ENCODE results near the gene PIK3AP1. TPM values are rescaled to one million over a fixed set of nuclear protein-coding genes. Genes with fewer than 3 reads are reported as not detected.
A peak's percentile ranks its signal among the peaks of the same experiment; 100 is the strongest.
"Not testable (repeated sequence)": the region's sequence is repeated elsewhere in the genome, so short reads cannot be mapped to it uniquely, and the experiment has no call there.

Gene PIK3AP1
- polyA plus RNA-seq, 1 experiment, result 0.04 TPM

DNA sequence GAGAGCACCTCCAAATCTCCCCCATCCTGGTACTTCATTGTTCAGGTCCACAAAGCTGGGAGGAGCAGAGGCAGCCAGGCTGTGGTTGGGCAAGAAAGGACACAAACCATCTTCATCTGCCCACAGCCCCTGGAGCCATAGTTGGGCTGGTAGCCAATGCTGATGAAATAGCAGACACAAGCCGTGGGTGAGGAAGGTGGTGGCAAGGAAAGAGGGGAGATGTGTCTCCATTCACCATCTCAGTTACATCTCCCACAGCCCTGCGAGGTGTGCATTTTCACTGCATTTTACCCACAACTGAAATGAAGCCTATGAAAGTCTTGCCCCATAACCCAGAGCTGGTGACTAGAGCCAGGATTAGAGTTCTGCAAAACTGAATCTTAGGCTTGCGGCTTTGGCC is 35.0 kb downstream of the PIK3AP1 start:
- ChIA-PET CTCF (no interaction called here), POLR2A (no interaction called here)
- peaks cover 1% of the 10 kb centered on the region; the same call in 1 of the 2 replicates for H3K27me3 ChIP-seq (ENCODE audit: control insufficient read depth, insufficient read depth, low read length)
- no peak overlapping the region for H3K4me3 ChIP-seq (ENCODE audit: low read depth, low read length)
- no peaks in the 10 kb centered on the region for H3K36me3 ChIP-seq (ENCODE audit: control insufficient read depth, insufficient read depth, low read length)
- TF ChIP-seq, protein P1, sequence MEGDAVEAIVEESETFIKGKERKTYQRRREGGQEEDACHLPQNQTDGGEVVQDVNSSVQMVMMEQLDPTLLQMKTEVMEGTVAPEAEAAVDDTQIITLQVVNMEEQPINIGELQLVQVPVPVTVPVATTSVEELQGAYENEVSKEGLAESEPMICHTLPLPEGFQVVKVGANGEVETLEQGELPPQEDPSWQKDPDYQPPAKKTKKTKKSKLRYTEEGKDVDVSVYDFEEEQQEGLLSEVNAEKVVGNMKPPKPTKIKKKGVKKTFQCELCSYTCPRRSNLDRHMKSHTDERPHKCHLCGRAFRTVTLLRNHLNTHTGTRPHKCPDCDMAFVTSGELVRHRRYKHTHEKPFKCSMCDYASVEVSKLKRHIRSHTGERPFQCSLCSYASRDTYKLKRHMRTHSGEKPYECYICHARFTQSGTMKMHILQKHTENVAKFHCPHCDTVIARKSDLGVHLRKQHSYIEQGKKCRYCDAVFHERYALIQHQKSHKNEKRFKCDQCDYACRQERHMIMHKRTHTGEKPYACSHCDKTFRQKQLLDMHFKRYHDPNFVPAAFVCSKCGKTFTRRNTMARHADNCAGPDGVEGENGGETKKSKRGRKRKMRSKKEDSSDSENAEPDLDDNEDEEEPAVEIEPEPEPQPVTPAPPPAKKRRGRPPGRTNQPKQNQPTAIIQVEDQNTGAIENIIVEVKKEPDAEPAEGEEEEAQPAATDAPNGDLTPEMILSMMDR (IDR thresholded peaks at IDR 0.05; ENCODE audit: insufficient read depth, low read depth, low read length), result no peak
- no peak for DNase-seq (ENCODE audit: low read depth)

DNA sequence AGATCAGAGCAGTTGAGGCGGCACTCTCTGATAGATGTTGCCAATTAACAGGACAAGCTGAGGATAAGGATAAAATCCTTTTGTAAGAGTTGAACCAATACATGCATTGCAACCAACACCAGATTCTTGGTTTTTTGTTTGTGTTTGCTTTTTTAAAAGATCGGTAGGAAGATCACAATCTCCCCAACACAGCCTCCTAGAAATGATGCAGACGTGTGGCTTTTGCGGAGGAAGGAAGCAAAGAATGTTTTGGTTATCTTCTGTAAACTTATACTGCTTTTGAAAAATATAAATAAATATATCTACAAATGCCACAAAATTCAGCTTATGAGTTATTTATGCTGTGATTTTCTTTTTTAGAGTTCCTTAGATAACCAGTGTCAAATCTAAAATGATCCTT is 35.5 kb downstream of the PIK3AP1 start:
- Histone ChIP-seq H3K36me3 (ENCODE audit: control insufficient read depth, insufficient read depth, low read length) (no peaks in the 10 kb centered on the region), H3K27me3 (ENCODE audit: control insufficient read depth, insufficient read depth, low read length) (peaks cover 1% of the 10 kb centered on the region; the same call in 1 of the 2 replicates), H3K4me3 (ENCODE audit: low read depth, low read length) (no peak overlapping the region)
- no peak for DNase-seq (ENCODE audit: low read depth)
- TF ChIP-seq, protein P1 (IDR thresholded peaks at IDR 0.05; ENCODE audit: insufficient read depth, low read depth, low read length), result no peak
- POLR2A ChIA-PET, result no interaction called here
- CTCF ChIA-PET, result no interaction called here

DNA sequence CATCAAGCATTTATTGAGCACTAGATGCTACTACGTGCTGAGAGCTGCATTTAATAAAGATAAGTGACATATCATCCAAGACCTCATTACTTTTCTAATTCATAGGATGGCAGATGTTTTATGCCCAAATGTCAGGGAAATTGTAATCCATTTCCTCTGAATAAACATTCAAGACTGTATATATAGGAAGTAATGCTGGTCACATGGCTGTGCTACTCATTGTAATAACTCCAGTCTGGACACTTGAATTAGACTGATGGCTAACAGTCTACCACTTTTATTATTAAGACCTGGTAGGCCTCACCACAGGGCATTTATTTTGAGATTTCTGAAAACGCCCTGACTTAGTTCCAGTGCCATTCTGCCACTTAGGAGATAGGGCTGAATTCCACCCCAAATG is 36.6 kb downstream of the PIK3AP1 start:
- CTCF ChIA-PET, result no interaction called here
- no peaks in the 10 kb centered on the region for H3K36me3 ChIP-seq (ENCODE audit: control insufficient read depth, insufficient read depth, low read length)
- POLR2A ChIA-PET, result no interaction called here
- no peak overlapping the region for H3K4me3 ChIP-seq (ENCODE audit: low read depth, low read length)
- peaks cover 1% of the 10 kb centered on the region; the same call in 1 of the 2 replicates for H3K27me3 ChIP-seq (ENCODE audit: control insufficient read depth, insufficient read depth, low read length)
- DNase-seq (ENCODE audit: low read depth), result no peak
- TF ChIP-seq, protein P1 (IDR thresholded peaks at IDR 0.05; ENCODE audit: insufficient read depth, low read depth, low read length), result no peak

DNA sequence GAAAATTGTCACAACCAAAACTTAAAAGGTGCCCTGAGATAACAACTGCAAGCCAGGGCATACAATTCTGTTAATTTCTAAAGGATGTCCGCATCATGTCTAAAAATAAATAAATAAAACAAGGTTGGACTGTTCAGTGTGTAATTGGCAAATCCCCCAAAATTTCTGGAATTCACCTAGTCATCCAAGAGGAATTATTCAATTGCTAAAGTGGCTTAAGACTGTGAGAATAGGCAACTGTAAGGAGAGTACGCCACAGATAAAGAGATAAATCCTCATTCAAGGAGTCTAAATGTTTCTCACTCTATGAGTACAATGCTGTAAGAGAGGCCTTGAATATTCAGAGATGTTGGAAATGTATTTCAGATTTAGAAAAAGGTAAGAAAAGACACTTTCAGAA is 37.2 kb downstream of the PIK3AP1 start:
- H3K27me3 ChIP-seq (ENCODE audit: control insufficient read depth, insufficient read depth, low read length), result peaks cover 1% of the 10 kb centered on the region; the same call in 1 of the 2 replicates
- POLR2A ChIA-PET, result no interaction called here
- CTCF ChIA-PET, result no interaction called here
- peak; percentile 69 for DNase-seq (ENCODE audit: low read depth)
- no peaks in the 10 kb centered on the region for H3K36me3 ChIP-seq (ENCODE audit: control insufficient read depth, insufficient read depth, low read length)
- H3K4me3 ChIP-seq (ENCODE audit: low read depth, low read length), result no peak overlapping the region
- TF ChIP-seq, protein P1 (IDR thresholded peaks at IDR 0.05; ENCODE audit: insufficient read depth, low read depth, low read length), result no peak

DNA sequence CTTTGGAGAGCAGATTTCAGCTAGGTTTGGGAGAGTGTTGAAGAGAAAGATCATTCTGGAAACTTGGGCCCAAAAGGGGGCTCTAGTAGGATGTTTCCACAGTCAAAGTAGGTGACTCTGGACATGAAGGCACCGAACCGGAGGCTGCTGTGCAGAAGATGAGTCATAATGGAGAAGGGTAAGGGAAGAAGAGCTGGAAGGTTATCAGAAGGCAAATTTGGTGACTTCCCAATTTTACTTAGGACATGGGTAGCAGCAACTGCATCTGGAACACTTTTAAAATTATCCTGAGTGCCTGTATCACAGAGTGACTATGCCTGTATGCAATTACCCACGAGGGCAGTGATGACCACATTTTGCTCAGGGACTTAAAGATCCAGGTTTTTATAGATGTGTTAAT is 38.8 kb downstream of the PIK3AP1 start:
- no peak for DNase-seq (ENCODE audit: low read depth)
- H3K4me3 ChIP-seq (ENCODE audit: low read depth, low read length), result no peak overlapping the region
- peaks cover 1% of the 10 kb centered on the region for H3K27me3 ChIP-seq (ENCODE audit: control insufficient read depth, insufficient read depth, low read length)
- POLR2A ChIA-PET, result no interaction called here
- H3K36me3 ChIP-seq (ENCODE audit: control insufficient read depth, insufficient read depth, low read length), result no peaks in the 10 kb centered on the region
- CTCF ChIA-PET, result no interaction called here
- TF ChIP-seq, protein P1 (IDR thresholded peaks at IDR 0.05; ENCODE audit: insufficient read depth, low read depth, low read length), result no peak

DNA sequence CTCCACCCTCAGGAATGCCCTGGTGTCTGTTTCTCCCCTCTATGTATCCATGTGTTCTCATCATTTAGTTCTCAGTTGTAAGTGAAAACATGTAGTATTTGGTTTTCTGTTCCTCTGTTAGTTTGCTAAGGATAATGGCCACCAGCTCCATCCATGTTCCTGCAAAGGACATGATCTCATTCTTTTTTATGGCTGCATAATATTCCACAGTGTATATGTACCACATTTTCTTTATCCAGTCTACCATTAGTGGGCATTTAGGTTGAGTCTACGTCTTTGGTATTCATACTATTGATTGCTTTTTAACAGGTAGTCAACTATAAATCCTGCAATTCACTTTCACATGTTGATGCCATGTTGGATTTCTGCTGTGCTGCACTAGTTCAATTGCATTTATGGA is 39.9 kb downstream of the PIK3AP1 start:
- CTCF ChIA-PET; H3K4me3 ChIP-seq (ENCODE audit: low read depth, low read length); POLR2A ChIA-PET; H3K27me3 ChIP-seq (ENCODE audit: control insufficient read depth, insufficient read depth, low read length); DNase-seq (ENCODE audit: low read depth); H3K36me3 ChIP-seq (ENCODE audit: control insufficient read depth, insufficient read depth, low read length): not testable (repeated sequence)
